B cell (primary cell): ENCODE data around the gene LGALS7. TPM values are rescaled to one million over a fixed set of nuclear protein-coding genes. Genes with fewer than 3 reads are reported as not detected.

ENCODE experiments used
- ATAC-seq: fragments of 200-7000 bp; cut with Tn5 transposase; one replicate; pipeline ENCODE4 v1.10.0; 2021; ENCODE audit warnings: low read depth, mild to moderate bottlenecking, moderate number of reproducible peaks, moderate library complexity
- CTCF ChIA-PET: fragments of 350-600 bp; sonication (Branson Sonifier 250); formaldehyde crosslinking; loops from one replicate; lab custom pipeline; 2021; ENCODE audit warnings: antibody characterized with exemption, inconsistent platforms; lab: Charles Lee
- POLR2A ChIA-PET: fragments of 350-600 bp; sonication (Branson Sonifier 250); formaldehyde crosslinking; loops from one replicate; lab custom pipeline; 2021; ENCODE audit warnings: antibody characterized with exemption; lab: Charles Lee
- DNase-seq: peaks from one replicate; pipeline ENCODE4 v3.0.0; 2013
- H2AFZ ChIP-seq: 2 replicates; pipeline ENCODE4 v1.6.1; 2012; ENCODE audit warnings: mild to moderate bottlenecking, low read depth, low read length; ENCODE audit not compliant: insufficient read depth, poor library complexity, severe bottlenecking
- H3K27ac ChIP-seq, 2 donors: 1 replicate in 1 of 2; 2 replicates in 1 of 2; pipeline ENCODE4 v1.5.1; 2012 to 2013; ENCODE audit warnings: low read length in 2 of 2, mild to moderate bottlenecking in 2 of 2, moderate library complexity in 1 of 2
- H3K27me3 ChIP-seq, 4 experiments: fragments of 200-600 bp in 1 of 4; sonication (generic) in 1 of 4; replicated peaks in 1 of 4; 1 replicate in 2 of 4; 2 replicates in 2 of 4; pipeline versions ENCODE4 v1.6.1 to v1.7.0; 2013 to 2016; ENCODE audit warnings: low read length in 3 of 4, mild to moderate bottlenecking in 2 of 4, mixed read lengths in 1 of 4, moderate library complexity in 1 of 4; ENCODE audit not compliant: insufficient read depth in 4 of 4, control insufficient read depth in 3 of 4; ENCODE audit errors: control extremely low read depth in 1 of 4
- H3K36me3 ChIP-seq, 2 experiments: replicated peaks in 1 of 2; 1 replicate in 1 of 2; 2 replicates in 1 of 2; pipeline versions ENCODE4 v1.6.1 to v1.7.1; 2013; ENCODE audit warnings: low read length in 1 of 2; ENCODE audit not compliant: insufficient read depth in 2 of 2, control insufficient read depth in 1 of 2; ENCODE audit errors: control extremely low read depth in 1 of 2, extremely low read depth in 1 of 2
- H3K4me1 ChIP-seq, 2 donors: fragments of 200-600 bp in 1 of 2; sonication (generic) in 1 of 2; 1 replicate in 1 of 2; 2 replicates in 1 of 2; pipeline versions ENCODE4 v1.5.1 to v1.6.1; 2013 to 2017; ENCODE audit warnings: low read length in 2 of 2; ENCODE audit not compliant: control insufficient read depth in 2 of 2, insufficient read depth in 2 of 2
- H3K4me2 ChIP-seq: replicated peaks from 2 replicates; pipeline ENCODE3; 2012; ENCODE audit warnings: mild to moderate bottlenecking, low read depth, low read length; ENCODE audit not compliant: poor library complexity, severe bottlenecking
- H3K4me3 ChIP-seq, 5 experiments: fragments of 200-600 bp in 1 of 5; sonication (generic) in 1 of 5; 1 replicate in 3 of 5; 2 replicates in 2 of 5; pipeline versions ENCODE4 v1.5.1 to v1.7.0; 2011 to 2016; ENCODE audit warnings: low read length in 4 of 5, mild to moderate bottlenecking in 4 of 5, low read depth in 2 of 5, control low read depth in 1 of 5, moderate library complexity in 1 of 5; ENCODE audit not compliant: insufficient read depth in 1 of 5; ENCODE audit errors: control extremely low read depth in 1 of 5, extremely low read depth in 1 of 5
- H3K79me2 ChIP-seq: fragments of 200-600 bp; sonication (generic); one replicate; pipeline ENCODE4 v1.6.0; 2016; ENCODE audit warnings: low read length; ENCODE audit not compliant: control insufficient read depth, insufficient read depth
- H3K9ac ChIP-seq: fragments of 200-600 bp; sonication (generic); 2 replicates; pipeline ENCODE4 v1.6.1; 2017; ENCODE audit warnings: mild to moderate bottlenecking, low read length, moderate library complexity
- H3K9me3 ChIP-seq, 3 donors: one replicate each; pipeline versions ENCODE4 v1.6.1 to v1.7.1; 2013; ENCODE audit warnings: low read length in 2 of 3; ENCODE audit not compliant: control insufficient read depth in 2 of 3, insufficient read depth in 1 of 3; ENCODE audit errors: control extremely low read depth in 1 of 3
- H4K20me1 ChIP-seq: 2 replicates; pipeline ENCODE4 v1.6.0; 2012; ENCODE audit warnings: mild to moderate bottlenecking, low read length; ENCODE audit not compliant: insufficient read depth, control insufficient read depth, poor library complexity, severe bottlenecking
- H3K27ac Mint-ChIP-seq: one replicate; pipeline ENCODE4 v1.8.0; 2021; ENCODE audit warnings: mixed read lengths
- H3K27me3 Mint-ChIP-seq: one replicate; pipeline ENCODE4 v1.8.0; 2021; ENCODE audit warnings: mixed read lengths
- H3K4me1 Mint-ChIP-seq: one replicate; pipeline ENCODE4 v1.8.0; 2021; ENCODE audit warnings: mixed read lengths
- H3K4me3 Mint-ChIP-seq: one replicate; pipeline ENCODE4 v1.8.0; 2021; ENCODE audit warnings: mixed read lengths
- H3K9me3 Mint-ChIP-seq: one replicate; pipeline ENCODE4 v1.8.0; 2022; ENCODE audit warnings: mixed read lengths; ENCODE audit not compliant: insufficient read depth
- EZH2 ChIP-seq: IDR thresholded peaks from 2 replicates; pipeline ENCODE4 v1.6.1; 2012; ENCODE audit warnings: borderline replicate concordance, low read depth, mild to moderate bottlenecking, moderate library complexity, low read length; ENCODE audit not compliant: insufficient read depth, poor library complexity, severe bottlenecking
- WGBS: methylation state at CpG from one replicate; pipeline ENCODE4 v1.1.5; 2013; ENCODE audit warnings: missing lambda C conversion rate; ENCODE audit not compliant: insufficient coverage; 5-methylcytosine and 5-hydroxymethylcytosine counted together
- intact Hi-C: fragments of 100-400 bp; cut with micrococcal nuclease; formaldehyde crosslinking; loops from one replicate; pipeline ENCODE4 v1.10.0; 2022
- polyA plus RNA-seq: library from polyadenylated mRNA; depleted of rRNA; stranded (reverse); fragments of >200 nt; gene quantifications from 2 replicates; pipeline ENCODE4 v1.2.3, GENCODE V29; 2012
- total RNA-seq, 2 donors: library from RNA; stranded (reverse); fragments of 120-200 nt in 1 of 2; gene quantifications; 1 replicate in 1 of 2; 2 replicates in 1 of 2; pipeline versions ENCODE4 v1.2.3 to v1.2.4, GENCODE V29; 2013 to 2022
- TF ChIP-seq, protein P1 (sequence below): fragments of 200-600 bp; IDR thresholded peaks from one replicate; pipeline ENCODE4 v1.8.0; 2022; ENCODE audit warnings: antibody characterized with exemption, mild to moderate bottlenecking

Gene LGALS7
- total and polyA plus RNA-seq, 2 donors (not counting 1 experiment from before 2014, with no cell fraction given), result not detected

DNA sequence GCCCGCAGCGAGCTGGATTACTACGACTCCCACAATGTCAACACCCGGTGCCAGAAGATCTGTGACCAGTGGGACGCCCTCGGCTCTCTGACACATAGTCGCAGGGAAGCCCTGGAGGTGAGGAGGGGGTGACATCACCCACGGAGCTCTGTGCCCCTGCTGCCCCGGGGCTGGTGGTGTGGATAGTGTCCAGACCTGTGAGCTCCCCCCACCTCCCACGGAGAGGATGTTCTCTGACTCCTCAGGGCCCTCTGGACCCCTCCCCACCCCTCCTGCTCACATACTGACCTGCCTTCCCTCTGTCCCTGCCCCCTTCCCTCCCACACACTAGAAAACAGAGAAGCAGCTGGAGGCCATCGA, 49.7 kb downstream of the LGALS7 start:
- H3K4me1 ChIP-seq, result no peaks in the 10 kb centered on the region
- no peak overlapping the region for H2AFZ ChIP-seq
- Mint-ChIP-seq H3K4me1 (no peaks in the 10 kb centered on the region), H3K27me3 (no peaks in the 10 kb centered on the region), H3K4me3 (no peak overlapping the region), H3K27ac (no peak overlapping the region), H3K9me3 (no peaks in the 10 kb centered on the region)
- no peaks in the 10 kb centered on the region for H3K9me3 ChIP-seq
- H3K79me2 ChIP-seq, result no peaks in the 10 kb centered on the region
- H3K4me3 ChIP-seq, result no peak overlapping the region
- no peak overlapping the region for H3K4me2 ChIP-seq
- no peaks in the 10 kb centered on the region for H3K27me3 ChIP-seq
- intact Hi-C loops, result no loop called here
- TF ChIP-seq EZH2, result no peak
- TF ChIP-seq, protein P1, sequence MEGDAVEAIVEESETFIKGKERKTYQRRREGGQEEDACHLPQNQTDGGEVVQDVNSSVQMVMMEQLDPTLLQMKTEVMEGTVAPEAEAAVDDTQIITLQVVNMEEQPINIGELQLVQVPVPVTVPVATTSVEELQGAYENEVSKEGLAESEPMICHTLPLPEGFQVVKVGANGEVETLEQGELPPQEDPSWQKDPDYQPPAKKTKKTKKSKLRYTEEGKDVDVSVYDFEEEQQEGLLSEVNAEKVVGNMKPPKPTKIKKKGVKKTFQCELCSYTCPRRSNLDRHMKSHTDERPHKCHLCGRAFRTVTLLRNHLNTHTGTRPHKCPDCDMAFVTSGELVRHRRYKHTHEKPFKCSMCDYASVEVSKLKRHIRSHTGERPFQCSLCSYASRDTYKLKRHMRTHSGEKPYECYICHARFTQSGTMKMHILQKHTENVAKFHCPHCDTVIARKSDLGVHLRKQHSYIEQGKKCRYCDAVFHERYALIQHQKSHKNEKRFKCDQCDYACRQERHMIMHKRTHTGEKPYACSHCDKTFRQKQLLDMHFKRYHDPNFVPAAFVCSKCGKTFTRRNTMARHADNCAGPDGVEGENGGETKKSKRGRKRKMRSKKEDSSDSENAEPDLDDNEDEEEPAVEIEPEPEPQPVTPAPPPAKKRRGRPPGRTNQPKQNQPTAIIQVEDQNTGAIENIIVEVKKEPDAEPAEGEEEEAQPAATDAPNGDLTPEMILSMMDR, result no peak
- ChIA-PET POLR2A (interaction anchor here (0.5 kb wide), 1 partner anchor 161 kb away, joined by 3 read pairs; no protein-coding TSS in a partner anchor), CTCF (interaction anchor here (7.3 kb wide), 1 partner anchor 207 kb away, joined by 36 read pairs; the partner anchor contains the start of genes MRPS12 and SARS2)
- H4K20me1 ChIP-seq, result no peaks in the 10 kb centered on the region
- ATAC-seq (no peak), DNase-seq (no peak)
- H3K9ac ChIP-seq, result no peak overlapping the region
- 94% methylated on average over 7 of the region's 11 CpGs for WGBS
- H3K36me3 ChIP-seq, result peaks cover 0 to 83% of the 10 kb centered on the region in 2 experiments
- no peak overlapping the region for H3K27ac ChIP-seq

DNA sequence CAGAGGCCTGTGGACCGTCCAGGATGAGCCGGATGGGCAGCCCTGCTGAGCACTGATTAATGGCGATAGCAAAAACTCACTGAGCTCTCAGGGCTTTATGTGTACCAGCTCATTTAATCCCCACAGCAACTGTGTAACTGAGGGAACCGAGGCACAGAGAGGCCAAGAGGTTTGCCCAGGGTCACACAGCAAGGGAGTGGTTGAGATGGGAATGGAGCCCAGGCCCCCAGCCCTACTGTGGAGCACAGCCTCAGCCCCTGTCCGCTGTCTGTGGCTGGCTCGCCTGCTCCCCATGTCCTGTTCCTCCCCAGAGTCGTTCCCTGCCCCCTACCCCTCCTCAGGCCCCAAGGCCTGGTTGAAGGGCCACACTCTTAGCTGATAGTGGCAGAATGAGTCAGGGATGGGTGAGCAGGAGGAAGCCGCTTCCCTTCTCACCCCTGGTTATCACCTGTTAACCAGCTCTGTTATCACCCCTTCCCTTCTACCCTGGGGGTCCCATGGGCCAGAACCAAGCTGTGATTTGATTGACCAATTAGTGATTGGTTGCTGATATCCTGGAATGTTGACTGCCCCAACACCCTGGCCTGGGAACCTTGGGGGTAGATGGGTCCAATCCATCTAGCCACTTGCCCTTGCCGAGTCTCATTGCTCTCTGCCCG, 50.2 kb downstream of the LGALS7 start:
- DNase-seq (no peak), ATAC-seq (no peak)
- H3K4me3 ChIP-seq, result no peak overlapping the region
- Mint-ChIP-seq H3K27ac (no peak overlapping the region), H3K4me1 (no peaks in the 10 kb centered on the region), H3K4me3 (no peak overlapping the region), H3K9me3 (no peaks in the 10 kb centered on the region), H3K27me3 (no peaks in the 10 kb centered on the region)
- H4K20me1 ChIP-seq, result no peaks in the 10 kb centered on the region
- intact Hi-C loops, result no loop called here
- no peaks in the 10 kb centered on the region for H3K4me1 ChIP-seq
- H3K9ac ChIP-seq, result no peak overlapping the region
- WGBS, result 100% methylated on average over 2 of the region's 10 CpGs
- H2AFZ ChIP-seq, result no peak overlapping the region
- peaks cover 0 to 82% of the 10 kb centered on the region in 2 experiments for H3K36me3 ChIP-seq
- TF ChIP-seq EZH2, result no peak
- TF ChIP-seq, protein P1, result no peak
- no peak overlapping the region for H3K4me2 ChIP-seq
- H3K9me3 ChIP-seq, result no peaks in the 10 kb centered on the region
- no peak overlapping the region for H3K27ac ChIP-seq
- H3K79me2 ChIP-seq, result no peaks in the 10 kb centered on the region
- CTCF ChIA-PET, result interaction anchor here (7.3 kb wide), 1 partner anchor 208 kb away, joined by 36 read pairs; the partner anchor contains the start of genes MRPS12 and SARS2
- POLR2A ChIA-PET, result interaction anchor here (0.5 kb wide), 2 partner anchors 162 to 166 kb away, joined by 3 to 5 read pairs; no protein-coding TSS in a partner anchor
- no peaks in the 10 kb centered on the region for H3K27me3 ChIP-seq
